WI38 (cell line): ENCODE results near the gene SH2D3C.

Experiments
- H3K4me3 ChIP-seq: 2 replicates; pipeline ENCODE4 v1.5.1; 2011; ENCODE audit warnings: low read depth, mild to moderate bottlenecking, control low read depth, low read length
- TF ChIP-seq, protein P1 (sequence below): IDR thresholded peaks from 2 replicates; pipeline ENCODE4 v1.5.1; 2012; ENCODE audit warnings: low read depth, mild to moderate bottlenecking, control low read depth, low read length

The SH2D3C gene

DNA sequence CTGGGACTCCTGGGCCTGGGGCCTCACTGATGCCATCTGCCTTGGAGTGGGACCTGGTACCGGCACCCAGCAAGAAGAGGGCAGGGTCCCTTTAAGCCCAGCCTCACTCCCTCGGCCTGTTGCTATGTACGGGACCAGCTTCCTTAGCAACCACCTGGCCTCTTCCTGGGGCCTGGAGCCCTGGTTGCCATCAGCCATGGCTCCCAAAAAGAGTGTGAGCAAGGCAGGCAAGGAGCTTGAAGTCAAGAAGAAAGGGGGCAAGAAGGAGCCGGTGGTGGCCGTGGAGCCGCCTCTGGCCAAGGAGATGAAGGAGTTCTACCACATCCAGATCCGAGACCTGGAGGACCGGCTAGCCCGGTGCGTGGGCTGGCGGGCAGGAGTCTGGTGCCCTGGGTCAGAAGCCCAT is 71.6 kb downstream of the SH2D3C start, which contains the start of gene CFAP157:
Gene CFAP157, plus strand, starts transcription at position 153 of the 406 bp plus-strand sequence. Its CDS starts 44 bp downstream, at position 197.
- TF ChIP-seq, protein P1, sequence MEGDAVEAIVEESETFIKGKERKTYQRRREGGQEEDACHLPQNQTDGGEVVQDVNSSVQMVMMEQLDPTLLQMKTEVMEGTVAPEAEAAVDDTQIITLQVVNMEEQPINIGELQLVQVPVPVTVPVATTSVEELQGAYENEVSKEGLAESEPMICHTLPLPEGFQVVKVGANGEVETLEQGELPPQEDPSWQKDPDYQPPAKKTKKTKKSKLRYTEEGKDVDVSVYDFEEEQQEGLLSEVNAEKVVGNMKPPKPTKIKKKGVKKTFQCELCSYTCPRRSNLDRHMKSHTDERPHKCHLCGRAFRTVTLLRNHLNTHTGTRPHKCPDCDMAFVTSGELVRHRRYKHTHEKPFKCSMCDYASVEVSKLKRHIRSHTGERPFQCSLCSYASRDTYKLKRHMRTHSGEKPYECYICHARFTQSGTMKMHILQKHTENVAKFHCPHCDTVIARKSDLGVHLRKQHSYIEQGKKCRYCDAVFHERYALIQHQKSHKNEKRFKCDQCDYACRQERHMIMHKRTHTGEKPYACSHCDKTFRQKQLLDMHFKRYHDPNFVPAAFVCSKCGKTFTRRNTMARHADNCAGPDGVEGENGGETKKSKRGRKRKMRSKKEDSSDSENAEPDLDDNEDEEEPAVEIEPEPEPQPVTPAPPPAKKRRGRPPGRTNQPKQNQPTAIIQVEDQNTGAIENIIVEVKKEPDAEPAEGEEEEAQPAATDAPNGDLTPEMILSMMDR: no peak
- H3K4me3 ChIP-seq: no peak within 1 kb of the TSS

DNA sequence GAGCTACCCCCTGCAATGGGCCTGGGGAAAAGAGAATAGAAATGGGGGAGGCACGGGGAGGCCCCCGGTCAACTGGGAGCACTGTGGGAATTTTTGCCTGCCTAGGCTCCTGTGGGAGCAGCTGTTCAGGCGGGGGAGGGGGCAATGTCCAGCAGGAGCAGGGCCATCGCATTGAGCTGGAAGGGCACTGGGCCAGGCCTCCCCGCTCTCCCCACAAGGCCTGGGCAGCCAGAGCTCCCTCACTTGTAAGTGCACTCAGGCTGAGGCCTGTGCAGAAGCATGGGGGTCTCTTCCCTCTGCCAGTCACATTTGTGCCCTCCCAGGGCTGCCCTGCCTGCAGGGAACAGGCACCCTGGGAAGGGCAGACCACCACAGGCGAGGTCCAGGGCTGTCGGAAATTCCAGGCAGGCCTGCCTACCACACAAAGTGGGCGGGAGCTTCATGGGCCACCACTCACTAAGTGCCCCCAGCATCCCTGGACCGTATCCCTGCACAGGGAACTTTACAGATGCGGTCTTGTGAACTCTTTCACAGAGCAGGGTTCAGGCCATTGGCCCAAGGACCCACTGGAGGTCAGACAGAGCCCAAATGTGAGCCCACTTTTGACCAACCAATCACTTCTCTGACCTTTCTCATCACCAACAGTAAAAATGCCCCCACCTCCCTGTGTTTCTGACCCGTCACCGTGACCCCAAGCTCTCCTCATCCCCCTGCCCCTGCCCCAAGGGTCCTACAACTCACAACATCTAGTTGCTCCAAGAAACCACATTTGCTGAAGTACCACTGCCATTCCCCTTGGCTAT is 72.7 kb downstream of the SH2D3C start:
- no peak overlapping the region for H3K4me3 ChIP-seq
- TF ChIP-seq, protein P1: no peak

DNA sequence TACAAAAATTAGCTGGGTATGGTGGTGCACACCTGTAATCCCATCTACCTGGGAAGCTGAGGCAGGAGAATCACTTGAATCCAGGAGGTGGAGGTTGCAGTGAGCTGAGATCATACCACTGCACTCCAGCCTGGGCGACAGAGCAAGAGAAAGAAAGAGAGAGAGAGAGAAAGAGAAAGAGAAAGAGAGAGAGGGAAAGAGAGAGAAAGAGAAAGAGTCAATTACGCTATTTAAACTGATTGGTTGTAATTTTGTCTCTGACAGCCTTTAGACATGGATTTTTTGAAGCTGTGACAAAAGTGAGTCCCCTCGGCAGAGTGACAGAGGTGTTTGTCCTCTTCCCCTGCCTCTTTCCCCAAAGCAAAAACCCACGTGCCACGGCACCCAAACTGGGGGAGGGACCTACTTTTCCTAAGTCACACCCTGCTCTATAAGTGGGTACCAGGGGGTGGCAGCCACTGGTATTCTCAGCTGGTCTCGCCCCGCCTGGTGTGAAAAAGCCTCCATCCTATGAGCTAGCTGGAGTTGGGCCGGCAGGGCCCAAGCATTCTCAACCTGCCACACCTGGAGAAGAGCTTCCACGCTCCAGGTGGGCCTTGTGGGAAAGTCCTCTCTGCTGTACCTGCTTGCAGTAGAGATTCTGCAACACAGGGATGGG is 75.0 kb downstream of the SH2D3C start:
- TF ChIP-seq, protein P1: no peak
- H3K4me3 ChIP-seq: no peak overlapping the region

DNA sequence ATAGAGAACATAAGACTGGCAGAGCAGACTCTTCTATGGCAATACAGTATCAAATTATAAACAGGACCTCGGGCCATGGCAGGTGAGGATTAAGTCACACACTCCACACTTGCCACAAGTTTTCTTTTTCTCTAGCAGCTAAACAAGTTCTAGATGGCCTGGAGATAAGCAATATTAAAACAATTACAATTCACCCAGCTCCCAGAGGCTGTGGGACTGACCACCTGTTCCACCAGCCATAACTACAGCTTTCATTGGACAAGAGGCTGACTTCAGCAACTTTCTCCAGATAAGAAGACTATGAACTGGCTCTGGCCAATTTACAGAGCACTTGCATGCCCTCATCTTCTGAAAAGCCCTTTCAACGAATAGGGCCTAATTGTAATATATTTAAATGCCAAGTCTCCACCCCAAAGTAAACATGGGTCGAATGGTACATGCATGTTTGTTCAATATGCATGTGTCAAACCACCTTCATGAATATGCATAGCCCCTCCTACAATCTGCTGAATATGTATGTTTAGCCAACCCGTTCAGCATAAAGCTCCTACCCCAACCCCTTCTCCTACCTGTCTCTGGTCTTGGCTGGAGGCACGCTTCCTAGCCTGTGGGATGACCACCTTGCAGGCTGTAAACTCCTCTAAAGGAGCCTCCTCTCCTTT is 77.7 kb downstream of the SH2D3C start:
- H3K4me3 ChIP-seq: no peak overlapping the region
- TF ChIP-seq, protein P1: no peak

DNA sequence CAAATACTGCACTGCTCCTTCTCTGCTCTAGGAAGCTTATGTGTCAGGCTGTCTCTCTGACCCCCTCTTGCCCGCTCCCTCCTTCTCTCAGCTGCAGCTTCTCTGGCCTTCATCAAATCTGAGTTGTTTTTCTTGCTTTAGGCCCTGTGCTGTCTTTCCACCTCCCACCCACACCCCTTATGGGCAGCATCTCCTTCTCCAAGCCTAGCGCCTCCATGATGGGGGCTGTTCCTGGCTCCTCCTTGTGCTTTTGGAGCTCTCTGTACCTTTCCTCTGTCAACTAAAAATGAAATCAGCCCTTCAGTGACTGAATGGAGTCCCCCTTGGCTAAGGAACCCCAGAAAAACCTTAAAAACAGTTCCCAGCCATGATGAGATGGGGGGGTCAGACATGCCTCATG is 78.3 kb downstream of the SH2D3C start:
- TF ChIP-seq, protein P1: no peak
- no peak overlapping the region for H3K4me3 ChIP-seq

DNA sequence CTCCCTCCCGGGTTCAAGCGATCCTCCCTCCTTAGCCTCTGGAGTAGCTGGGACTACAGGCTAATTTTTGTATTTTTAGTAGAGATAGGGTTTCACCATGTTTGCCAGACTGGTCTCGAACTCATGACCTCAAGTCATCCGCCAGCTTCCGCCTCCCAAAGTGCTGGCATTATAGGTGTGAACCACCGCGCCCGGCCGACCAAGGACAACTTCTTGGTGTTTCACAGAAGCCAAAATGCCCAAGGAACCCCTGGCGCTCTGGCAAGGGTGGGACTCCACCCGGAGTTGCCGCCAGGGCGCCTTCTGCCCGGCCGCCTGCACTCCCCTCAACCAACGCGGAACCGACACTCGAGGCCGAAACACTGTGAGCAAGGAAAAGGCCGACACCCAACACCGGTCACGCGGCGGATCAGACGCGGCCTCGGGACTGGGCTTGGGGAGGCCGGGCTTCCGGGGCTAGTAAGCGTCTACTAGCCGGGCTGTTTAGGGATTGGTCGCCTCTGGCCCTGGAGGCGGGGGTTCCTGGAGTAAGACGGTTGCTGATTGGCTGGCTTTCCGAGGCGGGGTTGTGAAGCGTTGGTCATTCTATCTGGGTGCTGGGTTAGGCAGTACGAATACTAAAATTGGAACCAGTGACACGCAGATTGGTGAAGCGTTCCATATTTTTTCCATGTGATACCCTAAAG is 79.3 kb downstream of the SH2D3C start:
- TF ChIP-seq, protein P1: no peak
- H3K4me3 ChIP-seq: peak overlapping the region; percentile 34
